Upper lobe of left lung (tissue), 4 donors: ENCODE results near the gene BICRAL.
"Not testable (repeated sequence)": the region's sequence is repeated elsewhere in the genome, so short reads cannot be mapped to it uniquely, and the experiment has no call there.

ENCODE experiments used
- POLR2A ChIP-seq, 4 donors: fragments of 450-650 bp; IDR thresholded peaks; one replicate each; pipeline ENCODE4 v1.5.1; 2016 to 2017; ENCODE audit warnings: antibody characterized with exemption in 4 of 4, mild to moderate bottlenecking in 2 of 4
- TF ChIP-seq, protein P1 (sequence below), 6 experiments: fragments of 450-650 bp in 4 of 6; fragments of 200-600 bp in 2 of 6; sonication (generic) in 2 of 6; IDR thresholded peaks; one replicate each; pipeline ENCODE4 v1.5.1; 2016 to 2019; ENCODE audit warnings: antibody characterized with exemption in 6 of 6

DNA sequence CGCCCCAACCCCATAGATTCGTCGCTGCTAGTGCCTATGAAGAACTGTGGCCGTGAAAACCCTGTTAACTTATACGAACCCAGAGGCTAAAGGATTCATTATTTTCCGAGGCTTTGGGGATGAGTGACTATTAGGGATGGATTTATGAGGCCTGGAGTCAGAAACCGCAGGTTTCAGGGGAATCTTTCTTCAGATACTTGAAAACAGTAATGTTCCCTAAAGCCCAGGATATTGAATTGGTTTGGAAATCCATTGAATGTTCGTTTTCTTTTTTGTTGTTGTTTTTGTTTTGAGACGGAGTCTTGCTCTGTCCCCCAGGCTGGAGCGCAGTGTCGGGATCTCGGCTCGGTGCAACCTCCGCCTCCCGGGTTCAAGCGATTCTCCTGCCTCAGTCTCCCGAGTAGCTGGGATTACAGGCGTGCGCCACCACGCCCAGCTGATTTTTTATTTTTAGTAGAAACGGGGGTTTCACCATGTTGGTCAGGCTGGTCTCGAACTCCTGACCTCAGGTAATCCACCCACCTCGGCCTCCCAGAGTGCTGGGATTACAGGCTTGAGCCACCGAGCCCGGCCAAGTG lies 98.5 kb downstream of the BICRAL start:
- TF ChIP-seq, protein P1, sequence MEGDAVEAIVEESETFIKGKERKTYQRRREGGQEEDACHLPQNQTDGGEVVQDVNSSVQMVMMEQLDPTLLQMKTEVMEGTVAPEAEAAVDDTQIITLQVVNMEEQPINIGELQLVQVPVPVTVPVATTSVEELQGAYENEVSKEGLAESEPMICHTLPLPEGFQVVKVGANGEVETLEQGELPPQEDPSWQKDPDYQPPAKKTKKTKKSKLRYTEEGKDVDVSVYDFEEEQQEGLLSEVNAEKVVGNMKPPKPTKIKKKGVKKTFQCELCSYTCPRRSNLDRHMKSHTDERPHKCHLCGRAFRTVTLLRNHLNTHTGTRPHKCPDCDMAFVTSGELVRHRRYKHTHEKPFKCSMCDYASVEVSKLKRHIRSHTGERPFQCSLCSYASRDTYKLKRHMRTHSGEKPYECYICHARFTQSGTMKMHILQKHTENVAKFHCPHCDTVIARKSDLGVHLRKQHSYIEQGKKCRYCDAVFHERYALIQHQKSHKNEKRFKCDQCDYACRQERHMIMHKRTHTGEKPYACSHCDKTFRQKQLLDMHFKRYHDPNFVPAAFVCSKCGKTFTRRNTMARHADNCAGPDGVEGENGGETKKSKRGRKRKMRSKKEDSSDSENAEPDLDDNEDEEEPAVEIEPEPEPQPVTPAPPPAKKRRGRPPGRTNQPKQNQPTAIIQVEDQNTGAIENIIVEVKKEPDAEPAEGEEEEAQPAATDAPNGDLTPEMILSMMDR (IDR thresholded peaks at IDR 0.05) = not testable (repeated sequence)
- TF ChIP-seq POLR2A (IDR thresholded peaks at IDR 0.05) = not testable (repeated sequence)
